NCI-H345 treated with DMSO at 0.1 percent for 48 hours (cell line): ENCODE measurements around the gene TCEA2.
A peak's percentile ranks its signal among the peaks of the same experiment; 100 is the strongest.

ENCODE experiments used
- DNase-seq: peaks from one replicate; lab custom pipeline; 2025; ENCODE audit not compliant: unreplicated experiment; lab: John Stamatoyannopoulos, UW

TCEA2 gene

GRCh38 chr20:64048402-64049044 lies 14.5 kb upstream of the TCEA2 start:
- no peak for DNase-seq

DNA sequence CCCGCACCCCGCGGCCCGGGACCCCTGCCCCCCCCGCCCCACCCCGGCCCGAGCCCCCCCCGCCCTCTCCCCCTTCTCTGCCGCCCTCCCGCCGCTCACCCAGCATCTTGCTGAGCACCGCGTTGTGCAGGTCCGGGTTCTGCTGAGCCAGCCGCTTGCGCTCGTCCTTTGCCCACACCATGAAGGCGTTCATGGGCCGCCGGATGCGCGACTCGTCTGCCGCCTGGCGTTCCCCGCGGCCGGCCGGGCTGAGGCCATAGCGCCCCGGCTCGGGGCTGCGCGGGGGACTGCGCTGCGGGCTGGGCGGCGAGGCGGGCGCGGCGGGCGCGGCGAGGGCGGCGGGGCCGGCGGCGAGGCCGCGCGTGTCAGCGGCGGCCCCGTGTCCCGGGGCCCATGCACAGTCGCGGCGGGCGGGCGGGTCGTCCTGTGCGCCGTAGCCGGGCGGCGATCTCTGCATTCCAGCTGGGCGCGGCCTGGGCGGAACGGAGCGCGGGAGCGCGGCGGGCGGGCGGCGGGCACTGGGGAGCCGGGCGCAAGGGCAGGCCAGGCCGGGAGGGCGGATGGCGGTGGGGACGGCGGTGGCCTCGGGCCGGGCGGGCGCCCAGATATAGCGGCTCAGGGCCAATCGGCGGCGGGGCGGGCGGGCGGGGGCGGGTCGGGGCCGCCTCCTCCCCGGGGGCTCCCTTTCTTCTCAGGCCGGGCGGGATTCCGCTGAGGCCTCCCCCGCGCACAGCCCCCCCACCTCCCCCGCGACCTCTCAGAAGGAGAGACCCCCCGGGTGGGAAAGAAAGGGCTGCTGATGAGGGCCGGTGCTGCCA lies 13.7 kb upstream of the TCEA2 start, which contains the start of gene SOX18:
Gene SOX18 (minus strand): TSS at position 580 of the 818 bp plus-strand sequence. CDS start 123 bp downstream, at position 457.
- DNase-seq, result no peak

DNA sequence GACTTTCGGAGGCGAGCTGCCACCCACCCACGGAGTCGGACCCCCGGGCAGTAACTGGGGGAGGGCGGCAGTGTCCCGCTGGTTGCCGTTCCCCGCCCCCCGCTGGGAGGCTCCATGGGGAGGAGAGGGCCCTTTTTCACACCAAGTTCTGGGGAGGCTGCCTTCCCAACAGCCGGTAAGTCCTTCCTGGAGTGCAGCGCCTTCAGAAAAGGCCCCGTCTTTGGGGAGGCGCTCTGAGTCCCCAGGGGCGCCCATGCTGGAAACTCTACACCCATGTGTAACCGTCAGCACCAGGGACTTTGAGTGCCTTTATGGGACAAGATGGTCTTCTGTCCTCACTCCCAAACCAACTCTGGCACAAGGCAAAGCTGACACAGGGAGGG lies 13.1 kb upstream of the TCEA2 start:
- DNase-seq, result no peak

DNA sequence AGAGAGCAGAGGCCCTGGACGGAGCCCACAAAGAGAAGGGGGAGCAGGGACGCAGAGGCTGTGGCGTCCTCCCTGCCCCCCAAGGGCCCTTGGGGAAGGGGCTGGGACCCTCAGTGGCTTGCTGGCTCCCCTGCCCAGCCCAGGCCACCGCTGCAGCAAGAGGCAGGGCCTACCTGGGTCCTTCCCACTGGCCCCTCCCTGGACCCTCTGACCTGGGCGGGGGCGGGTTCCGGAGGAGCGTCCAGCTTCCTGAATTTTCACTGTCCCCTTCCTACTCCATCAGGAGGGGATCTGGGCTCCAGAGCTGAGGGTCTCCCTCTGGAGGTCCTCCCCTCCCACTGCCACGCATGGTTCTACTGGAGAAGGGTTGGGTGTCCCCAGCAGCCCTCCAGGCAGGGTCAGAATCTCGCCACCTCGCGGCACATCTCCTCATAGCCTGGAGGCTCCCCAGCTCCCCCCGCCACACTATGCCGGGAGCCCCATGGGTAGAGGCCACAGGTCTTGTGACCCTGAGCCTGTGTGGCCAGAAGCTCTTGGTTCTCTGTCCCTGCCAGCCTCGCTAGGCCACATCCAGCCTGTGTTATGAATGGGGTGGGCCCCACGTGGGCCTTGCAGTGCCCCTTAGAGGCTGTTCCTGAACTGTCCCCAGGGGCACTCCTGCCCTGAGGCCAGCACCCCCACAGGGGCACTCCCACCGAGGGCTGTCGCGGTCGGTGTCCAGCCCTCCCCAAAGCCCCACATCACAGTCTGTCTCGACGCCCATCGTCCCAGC lies 12.6 kb upstream of the TCEA2 start:
- no peak for DNase-seq

- DNase-seq, result no peak
Measured at GRCh38 chr20:64051033-64051452, 12.0 kb upstream of the TCEA2 start.

DNA sequence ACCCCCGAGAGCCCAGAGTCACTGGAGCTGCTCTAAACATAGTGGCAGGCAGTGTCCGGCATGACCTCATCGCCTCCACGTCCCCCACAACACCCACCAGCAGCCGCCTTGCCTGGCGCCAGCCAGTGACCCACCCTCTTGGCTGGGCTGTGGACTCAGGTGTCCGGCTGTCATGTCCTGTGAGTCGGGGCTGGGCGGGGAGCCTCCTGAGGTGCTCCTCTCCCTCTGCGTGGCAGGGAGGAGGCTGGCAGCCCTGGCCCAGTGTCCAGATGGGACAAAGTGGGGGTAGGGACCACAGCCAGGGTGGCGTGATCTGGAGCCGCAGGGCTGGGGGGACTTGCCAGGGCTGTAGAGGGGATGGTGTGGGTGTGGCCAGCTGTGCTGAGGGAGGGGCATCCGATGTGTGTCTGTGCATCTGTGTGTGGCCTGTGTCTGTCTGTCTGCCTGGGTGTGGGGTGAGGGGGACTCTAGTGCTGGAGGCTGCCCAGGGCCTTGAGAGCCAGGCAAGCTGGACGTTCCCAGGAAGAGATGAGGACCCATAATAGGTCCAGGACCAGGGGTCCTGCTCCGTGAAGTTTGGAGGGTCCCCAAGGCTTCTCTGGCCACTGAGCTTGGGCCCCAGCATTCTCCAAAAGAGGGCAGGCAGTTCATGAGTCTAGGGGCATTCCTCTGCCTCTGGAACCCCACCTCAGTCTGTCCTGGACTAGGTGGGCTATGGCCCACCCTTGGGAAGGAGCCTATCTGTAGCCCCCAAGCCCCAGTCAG lies 11.3 kb upstream of the TCEA2 start:
- no peak for DNase-seq

DNA sequence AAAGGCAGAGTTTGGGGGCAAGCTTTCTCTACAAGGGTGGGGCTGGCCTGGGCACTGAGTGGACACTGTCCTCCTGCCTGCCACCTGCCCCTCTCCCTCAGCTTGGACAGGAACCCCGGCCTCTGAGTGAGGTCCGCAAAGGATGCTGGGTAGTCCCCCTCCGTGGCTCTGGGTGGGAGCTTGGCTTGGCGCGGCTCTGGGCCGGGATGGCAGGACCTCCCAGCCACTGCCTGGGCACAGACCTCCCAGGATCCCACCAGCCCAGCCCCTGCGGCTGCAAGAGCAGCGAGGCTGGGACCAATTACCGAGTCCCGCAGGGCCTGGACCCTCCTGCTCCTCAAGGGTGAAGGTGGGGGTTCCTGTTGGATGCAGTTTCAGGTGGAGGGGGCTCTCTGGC lies 10.7 kb upstream of the TCEA2 start:
- no peak for DNase-seq

DNA sequence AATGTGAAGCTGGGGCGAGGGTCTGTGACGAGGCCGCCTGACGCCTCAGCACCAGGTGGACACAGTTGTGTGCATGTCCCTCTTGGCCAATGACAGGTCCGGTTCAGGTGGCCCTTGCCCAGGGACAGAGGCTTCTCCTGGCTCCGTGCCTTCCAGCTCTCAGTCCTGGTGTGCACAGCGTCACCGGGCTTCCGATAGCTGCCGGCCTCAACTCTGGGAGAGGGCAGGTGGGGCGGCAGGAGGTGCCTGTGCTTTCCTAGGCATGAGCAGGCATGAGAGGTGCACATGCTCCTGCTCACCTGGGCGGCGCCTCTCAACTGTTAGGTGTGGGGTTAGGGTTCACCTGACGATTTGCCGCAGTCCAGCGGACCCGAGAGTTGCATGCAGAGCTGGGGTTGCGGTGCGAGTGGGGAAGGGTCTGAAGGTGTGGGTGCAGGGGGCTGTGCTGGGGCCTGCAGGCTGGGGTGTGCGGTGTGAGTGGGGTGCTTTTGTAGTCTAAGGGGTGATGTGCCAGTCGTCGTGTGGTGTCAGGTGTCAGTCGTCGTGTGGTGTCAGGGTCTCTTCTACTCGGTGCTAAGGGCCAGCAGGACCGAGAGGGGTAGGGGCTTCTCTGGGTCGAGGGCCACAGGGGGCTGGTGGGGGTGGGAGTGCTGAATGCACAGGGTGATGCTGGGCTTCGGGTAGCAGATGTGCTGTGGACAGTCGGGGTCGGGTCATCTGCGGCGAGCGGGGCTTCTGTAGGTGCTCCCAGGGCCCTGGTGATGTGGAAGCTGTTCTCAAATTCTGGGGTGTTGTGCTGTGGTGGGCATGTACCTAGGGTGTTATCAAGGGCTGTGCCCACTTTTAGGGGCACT lies 9.8 kb upstream of the TCEA2 start:
- no peak for DNase-seq

- DNase-seq, result no peak
Measured at GRCh38 chr20:64053841-64054661, 8.9 kb upstream of the TCEA2 start.

- no peak for DNase-seq
Measured at GRCh38 chr20:64055396-64055892, 7.6 kb upstream of the TCEA2 start.

DNA sequence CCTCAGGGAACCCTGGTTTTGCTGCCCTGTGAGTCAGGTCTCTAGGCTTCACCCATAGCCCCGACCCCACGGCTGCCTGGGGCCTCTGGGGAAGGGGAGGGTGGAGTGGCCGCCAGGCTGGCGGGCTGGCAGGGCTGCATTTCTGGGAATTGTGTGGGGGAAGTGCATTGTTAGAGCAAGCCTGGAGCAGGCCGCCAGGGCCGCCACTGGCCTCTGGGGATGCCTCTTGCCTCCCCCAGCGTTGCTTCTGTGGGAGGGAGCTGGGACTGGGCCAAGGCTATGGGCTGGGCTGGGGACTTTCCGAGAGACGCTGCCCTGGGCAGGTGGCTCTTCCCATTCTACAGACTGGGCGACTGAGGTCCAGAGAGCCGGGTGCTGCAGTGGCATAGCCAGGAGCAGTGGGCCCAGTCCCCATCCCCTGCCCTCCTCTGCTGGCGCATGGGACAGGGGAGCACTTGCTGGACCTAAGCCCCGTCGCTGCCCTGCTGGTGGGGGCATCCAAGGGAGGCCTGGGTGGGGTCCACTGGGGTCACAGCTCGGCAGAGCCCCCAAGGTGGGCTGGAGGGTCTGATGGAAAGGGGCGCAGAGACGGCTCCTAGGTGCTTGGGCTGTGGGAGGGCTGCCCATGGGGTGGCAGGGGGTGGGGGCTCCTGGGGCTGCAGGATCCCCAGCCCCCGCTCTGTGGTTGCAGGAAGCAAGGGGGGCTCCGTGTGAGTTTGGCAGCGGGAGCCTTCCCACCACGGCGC lies 6.9 kb upstream of the TCEA2 start:
- DNase-seq, result no peak

DNA sequence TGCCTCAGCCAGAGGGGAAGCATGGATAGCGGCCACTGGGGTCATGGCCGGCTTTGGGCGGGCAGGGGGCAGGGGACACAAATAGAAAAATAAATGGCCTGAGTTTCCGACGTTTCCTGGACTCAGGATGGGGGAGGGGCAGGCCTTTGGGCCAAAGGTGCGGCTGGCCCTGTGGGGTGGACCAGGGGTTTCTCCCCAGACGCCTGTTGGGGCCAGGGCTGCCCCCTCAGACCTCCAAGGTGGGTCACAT lies 6.4 kb upstream of the TCEA2 start:
- DNase-seq, result no peak

GRCh38 chr20:64056889-64057627 lies 5.9 kb upstream of the TCEA2 start:
- no peak for DNase-seq

GRCh38 chr20:64057628-64058498 lies 5.1 kb upstream of the TCEA2 start:
- peak; percentile 64 for DNase-seq

GRCh38 chr20:64058536-64058935 lies 4.5 kb upstream of the TCEA2 start:
- DNase-seq, result no peak

DNA sequence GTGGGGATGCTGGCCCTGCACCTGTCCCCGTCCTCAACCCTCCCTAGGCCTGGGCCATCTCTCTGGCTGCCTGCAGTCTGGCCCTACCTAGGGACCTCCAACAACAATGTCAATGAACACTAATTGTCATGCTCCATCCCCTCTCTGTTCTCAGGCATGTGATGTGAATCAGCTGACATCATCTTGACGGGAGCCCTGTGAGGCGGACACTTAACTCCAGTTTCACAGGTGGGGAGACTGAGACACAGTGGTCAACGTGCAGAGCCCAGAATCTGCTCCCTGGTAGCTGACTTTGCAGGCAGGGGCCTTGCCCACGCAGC lies 762 bp upstream of the TCEA2 start:
- no peak for DNase-seq
